T1000 (cell line): Measurements from ENCODE around the gene SGSM1.

Source experiments
- DNase-seq: peaks from one replicate; lab custom pipeline; 2025; ENCODE audit warnings: mixed read lengths; lab: John Stamatoyannopoulos, UW

Gene SGSM1

GRCh38 chr22:24950272-24950902 lies 144.4 kb downstream of the SGSM1 start:
- no peak for DNase-seq

DNA sequence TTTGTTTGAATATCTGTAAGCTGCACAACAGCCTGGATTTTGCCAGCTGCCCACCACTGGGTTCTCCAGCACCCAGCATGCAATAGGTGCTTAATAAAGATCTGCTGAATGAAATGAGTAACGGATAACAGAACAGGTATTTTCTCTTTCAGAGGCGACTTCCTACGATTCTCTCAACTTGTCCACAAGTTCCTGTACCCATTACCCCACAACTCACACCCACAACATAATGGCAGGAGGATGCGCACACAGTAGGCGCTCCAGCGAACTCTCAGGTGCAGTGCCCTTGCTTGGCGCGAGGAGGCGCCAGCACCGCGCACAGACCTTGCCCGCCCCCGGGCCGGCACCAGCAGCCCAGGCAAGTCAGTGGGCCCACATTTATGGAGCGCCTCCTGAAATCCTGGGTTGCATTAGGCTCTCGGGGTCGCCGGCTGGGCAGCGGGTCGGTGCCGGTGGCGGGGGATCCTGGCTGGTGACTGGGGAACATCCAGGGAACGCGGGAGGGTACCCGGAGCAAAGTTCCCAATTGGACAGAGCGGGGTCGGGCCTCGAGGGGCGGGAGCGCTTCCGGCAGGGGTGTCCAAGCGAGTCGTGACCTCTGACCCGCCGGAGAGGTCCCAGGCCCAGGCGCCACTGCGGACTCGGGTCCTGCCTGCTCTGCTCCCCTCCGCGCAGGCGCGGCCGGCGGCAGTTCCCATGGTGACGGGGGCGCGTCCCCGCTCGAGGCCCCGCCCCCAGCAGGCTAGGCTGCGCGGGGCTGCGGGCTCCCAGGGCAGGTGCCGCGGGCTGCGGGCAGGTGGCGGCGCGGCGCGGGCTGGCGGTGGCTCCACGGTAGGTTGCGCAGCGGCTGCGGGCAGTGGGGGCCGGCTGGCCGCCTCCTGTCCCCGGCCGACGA lies 146.2 kb downstream of the SGSM1 start, which contains the start of gene KIAA1671:
Gene KIAA1671 (plus strand): TSS at position 775 of the 895 bp plus-strand sequence. CDS start 75,284 bp downstream, outside the sequence.
- DNase-seq: peak; percentile 64

DNA sequence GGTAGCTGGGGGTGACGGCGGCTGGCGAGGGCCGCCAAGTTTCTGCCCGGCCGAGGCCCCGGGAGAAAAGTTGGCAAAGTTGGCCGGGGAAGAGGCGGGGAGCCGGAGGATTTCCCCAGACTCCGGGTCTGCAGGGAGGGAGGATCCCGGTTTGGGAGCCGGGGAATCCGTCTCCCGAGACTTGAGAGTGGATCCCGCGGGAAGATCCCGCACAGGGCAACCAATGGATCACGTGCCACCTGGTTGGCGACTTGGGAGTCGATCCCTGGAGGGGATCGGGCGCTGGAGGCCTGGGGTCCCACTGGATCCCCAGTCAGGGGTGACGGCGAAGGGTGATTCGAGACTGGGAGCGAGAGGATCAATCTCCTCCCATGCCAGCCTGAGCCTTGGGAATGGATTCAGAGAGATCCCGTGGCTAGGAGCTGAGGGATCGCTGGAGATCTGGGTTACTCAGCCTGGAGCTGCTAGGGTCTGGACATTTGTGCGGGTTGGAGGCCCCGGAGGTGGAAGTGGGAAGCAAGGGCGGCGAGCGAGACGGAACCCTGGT lies 146.9 kb downstream of the SGSM1 start:
- DNase-seq: peak; percentile 46

DNA sequence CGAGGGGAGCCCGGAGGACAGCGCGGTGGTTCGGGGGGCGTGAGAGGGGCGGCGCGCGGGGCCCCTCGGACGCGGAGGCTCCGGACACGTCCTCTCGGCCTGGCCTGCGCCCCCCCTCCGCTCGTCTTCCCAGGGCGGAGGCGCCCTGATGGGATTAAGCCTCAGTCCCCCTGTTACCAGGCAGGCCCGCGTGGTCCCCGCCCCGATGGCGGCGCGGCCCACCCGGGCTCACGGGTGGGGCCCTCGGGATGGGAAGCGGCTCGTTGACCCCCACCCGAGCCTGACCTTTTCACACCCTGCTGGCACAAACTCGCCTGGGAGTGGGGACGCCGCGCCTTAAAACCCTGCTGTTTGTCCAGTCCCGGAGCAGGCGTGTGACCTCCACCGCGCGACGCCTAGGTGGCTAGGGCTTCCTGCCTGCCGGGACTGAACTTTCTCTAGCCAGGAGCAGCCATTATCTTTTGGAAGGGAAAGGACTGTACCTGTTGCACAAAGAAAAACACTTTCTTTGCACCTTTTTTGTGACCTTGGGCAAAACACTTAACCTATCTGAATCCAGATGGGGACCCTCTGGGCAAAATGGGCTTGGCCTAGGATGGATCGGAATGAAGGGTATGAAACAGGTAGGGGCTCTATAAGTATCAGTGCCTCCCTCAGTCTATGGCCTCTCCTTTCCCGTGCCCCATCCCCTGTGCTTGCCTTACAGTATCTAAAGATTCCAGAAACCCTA lies 147.5 kb downstream of the SGSM1 start:
- no peak for DNase-seq

GRCh38 chr22:24954114-24954463 lies 148.1 kb downstream of the SGSM1 start:
- DNase-seq: no peak

- no peak for DNase-seq
These were observed 148.8 kb downstream of the SGSM1 start for GRCh38 chr22:24954856-24955255.

DNA sequence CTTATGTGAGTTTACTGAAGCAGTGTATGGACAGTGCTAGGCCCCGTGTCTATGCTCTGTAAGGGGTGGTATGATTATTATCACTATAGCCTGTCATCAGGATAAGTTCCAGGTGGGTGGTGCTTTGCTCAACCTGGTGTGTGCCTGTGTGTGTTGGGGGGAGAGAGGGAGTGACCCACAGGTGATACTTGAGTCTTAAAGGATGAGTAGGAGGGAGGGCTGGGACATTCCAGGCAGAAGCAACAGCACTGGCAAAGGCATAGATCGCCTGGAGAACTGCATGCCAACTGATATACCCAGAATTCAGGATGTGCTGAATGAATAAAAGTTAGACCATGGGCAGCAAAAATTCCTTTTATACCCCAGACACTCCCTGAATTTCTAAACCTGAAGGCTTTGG lies 151.0 kb downstream of the SGSM1 start:
- no peak for DNase-seq

- no peak for DNase-seq
These were observed 155.3 kb downstream of the SGSM1 start for GRCh38 chr22:24961217-24961844.

DNA sequence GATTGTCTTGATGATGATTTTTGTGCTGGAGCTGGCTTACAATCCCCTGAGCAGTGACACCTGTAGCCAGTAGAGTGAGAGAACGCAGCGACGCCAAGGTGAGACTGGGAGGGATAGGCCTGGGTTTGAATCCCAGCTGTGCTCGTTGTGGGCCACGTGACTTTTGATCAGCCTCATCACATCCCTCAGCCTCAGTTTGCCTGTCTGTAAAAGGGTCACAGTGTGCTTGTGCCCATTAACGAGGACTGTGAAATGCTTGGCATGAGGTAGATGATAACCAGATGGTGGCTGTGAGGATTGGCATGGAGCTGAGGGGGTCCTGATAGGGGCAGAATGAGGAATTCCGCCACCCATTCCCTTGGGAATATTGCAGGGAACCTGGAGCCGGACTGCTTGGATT lies 156.1 kb downstream of the SGSM1 start:
- no peak for DNase-seq

- no peak for DNase-seq
These were observed 156.8 kb downstream of the SGSM1 start for GRCh38 chr22:24962835-24963234.

GRCh38 chr22:24964441-24964840 lies 158.4 kb downstream of the SGSM1 start:
- no peak for DNase-seq

- no peak for DNase-seq
These were observed 160.0 kb downstream of the SGSM1 start for GRCh38 chr22:24965822-24966626.

DNA sequence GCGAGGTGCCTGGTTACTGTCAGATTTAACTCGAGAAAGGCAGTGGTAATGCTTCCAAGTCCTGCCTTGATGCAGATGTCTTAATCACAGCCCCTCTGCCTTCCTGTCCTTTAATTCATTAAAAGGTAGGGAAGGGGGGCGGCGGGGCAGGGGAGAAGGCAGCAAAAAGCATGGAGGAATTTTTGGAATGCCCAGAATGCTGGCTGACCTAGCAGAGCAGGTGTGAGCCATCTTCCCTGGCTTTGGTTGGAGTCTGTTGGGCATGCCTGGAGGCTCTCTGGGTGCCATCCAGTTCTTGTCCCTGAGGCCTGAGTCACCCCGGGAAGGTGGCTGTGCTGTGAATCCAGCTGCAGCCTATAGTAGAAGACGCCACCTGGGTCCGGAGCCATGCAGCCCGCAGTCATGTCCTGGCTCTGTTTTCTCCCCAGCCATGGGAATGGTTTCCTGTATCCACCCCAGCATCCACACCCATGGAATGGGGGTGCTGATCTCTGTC lies 162.1 kb downstream of the SGSM1 start:
- peak; percentile 9 for DNase-seq

DNA sequence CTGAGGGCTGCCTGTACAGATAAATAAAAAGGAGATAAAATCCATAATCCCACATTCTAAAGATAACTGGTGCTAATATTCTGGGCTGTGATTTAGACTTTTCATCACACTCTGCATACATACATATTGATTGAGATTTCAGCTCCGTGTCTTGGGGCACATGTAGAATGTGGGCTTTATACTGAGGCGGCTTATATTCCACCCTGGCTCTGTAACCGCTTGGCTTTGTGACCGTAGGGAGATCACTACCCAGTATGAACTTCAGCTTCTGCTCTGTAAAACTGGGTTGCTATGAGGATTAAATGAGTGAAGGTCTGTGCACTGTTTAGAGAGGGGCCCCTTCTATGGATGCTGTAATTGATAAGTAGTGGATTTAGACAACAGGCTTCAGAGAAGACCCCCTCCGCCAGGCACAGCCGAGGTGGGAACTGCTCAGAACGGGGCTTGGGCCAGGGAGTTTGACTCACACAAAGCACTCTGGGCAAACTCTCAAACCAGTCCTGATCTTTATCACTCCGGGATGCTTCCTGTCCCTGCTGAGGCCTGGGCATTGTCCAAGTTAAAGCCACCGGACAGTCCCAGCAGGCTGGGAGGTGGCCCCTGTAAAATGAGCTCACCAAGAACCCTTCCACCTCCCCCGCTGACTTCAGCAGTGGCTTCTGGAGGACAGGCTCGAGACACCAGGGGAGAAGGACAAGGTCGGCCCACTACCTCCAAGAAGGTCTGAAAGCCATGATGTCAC lies 163.7 kb downstream of the SGSM1 start:
- peak; percentile 7 for DNase-seq

DNA sequence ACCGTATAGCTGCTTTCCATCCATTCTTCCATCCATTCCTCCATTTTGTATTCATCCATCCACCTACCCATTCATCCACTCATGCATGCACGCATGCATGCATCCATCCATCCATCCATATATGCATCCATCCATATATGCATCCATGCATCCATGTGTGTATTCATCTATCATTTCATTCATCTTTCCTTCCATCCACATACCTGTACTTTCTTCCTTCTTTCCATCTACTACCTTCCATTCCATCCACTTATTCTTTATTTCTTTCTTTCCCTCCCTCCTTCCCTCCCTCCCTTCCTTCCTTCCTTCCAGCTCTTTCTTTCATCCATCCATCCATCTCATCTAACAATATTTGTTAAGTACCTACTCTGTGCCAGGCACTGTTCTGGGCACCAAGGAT lies 166.4 kb downstream of the SGSM1 start:
- DNase-seq: no peak

DNA sequence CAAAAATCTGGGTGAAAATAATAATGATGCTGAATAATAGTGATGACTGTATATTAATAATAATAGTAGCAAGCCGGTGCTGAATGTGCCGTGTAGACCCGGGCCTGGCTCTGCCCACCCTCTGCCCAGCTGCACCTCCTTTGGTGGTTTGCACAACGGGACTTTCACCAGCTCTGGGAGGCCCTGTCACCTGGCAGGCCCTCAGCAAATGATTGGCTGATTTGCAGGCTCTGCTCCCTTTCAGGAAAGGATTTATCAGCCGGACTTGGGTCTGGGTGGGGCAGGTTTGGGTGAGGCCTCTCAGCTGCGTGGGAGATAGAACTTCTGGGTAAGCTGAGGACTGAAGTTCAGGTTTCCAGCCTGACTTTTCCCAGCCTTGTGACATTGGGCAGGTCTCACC lies 167.9 kb downstream of the SGSM1 start:
- no peak for DNase-seq

- DNase-seq: no peak
These were observed 169.2 kb downstream of the SGSM1 start for GRCh38 chr22:24975125-24975640.

DNA sequence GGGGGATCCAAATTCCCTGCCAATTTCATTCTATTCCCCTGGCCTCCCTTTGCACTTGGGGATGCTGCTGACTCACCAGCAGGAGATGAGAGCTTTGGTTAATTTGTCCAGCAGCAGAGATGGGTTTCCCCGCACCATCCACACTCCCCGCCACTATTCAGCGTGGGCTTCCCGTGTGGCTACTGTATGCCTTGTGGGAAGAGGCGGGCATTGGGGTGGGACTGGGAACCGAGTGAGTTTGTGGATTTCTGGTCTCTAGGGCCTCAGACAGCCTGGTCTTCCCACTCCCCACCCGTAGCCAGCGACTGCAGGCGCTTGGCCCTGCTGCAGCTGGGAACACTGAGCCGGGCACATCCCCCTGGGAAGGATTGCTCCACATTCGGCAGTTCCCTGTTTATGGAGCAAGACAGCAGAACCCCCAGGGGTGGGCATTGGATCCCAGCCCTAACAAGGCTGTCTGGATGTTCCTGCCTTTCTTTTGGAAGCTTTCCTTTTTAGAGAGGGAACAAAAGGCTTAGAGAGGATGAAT lies 169.9 kb downstream of the SGSM1 start:
- DNase-seq: no peak

GRCh38 chr22:24976442-24977218 lies 170.6 kb downstream of the SGSM1 start:
- no peak for DNase-seq
